C4-2B (cell line): ENCODE data around the gene FAM43A.

Experiments used
- ZFX ChIP-seq: fragments of 450-650 bp; IDR thresholded peaks from 2 replicates; pipeline ENCODE4 v1.6.1; 2017
- TF ChIP-seq, protein P1 (sequence below): fragments of 450-650 bp; conservative IDR thresholded peaks from 2 replicates; pipeline ENCODE4 v1.5.1; 2017; ENCODE audit warnings: mild to moderate bottlenecking

DNA sequence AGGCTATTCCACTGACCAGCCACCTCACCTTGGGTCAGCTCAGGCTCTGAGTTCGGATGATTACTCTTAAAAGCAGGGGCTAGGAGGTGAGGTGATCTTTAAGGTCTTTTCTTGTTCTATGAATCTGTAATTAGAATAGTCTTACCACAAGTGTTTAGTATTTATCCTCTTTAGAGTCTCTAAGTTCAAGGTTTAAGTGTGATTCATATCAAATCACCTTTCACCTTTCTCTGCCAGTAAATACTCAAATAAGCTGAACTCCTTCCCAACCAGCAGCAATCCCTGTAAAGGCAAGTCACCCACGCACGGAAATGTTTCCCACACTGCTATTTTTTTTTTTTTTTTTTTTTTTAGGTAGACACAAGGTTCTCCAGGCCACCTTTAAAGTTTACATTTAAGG, 37.9 kb upstream of the FAM43A start:
- TF ChIP-seq, protein P1, sequence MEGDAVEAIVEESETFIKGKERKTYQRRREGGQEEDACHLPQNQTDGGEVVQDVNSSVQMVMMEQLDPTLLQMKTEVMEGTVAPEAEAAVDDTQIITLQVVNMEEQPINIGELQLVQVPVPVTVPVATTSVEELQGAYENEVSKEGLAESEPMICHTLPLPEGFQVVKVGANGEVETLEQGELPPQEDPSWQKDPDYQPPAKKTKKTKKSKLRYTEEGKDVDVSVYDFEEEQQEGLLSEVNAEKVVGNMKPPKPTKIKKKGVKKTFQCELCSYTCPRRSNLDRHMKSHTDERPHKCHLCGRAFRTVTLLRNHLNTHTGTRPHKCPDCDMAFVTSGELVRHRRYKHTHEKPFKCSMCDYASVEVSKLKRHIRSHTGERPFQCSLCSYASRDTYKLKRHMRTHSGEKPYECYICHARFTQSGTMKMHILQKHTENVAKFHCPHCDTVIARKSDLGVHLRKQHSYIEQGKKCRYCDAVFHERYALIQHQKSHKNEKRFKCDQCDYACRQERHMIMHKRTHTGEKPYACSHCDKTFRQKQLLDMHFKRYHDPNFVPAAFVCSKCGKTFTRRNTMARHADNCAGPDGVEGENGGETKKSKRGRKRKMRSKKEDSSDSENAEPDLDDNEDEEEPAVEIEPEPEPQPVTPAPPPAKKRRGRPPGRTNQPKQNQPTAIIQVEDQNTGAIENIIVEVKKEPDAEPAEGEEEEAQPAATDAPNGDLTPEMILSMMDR = no peak
- TF ChIP-seq ZFX = no peak
